COLO829 (cell line): ENCODE data around the gene SEMA6A.

Experiments
- DNase-seq: peaks from one replicate; pipeline ENCODE4 v3.0.0; 2012; ENCODE audit warnings: low spot score

Gene SEMA6A

DNA sequence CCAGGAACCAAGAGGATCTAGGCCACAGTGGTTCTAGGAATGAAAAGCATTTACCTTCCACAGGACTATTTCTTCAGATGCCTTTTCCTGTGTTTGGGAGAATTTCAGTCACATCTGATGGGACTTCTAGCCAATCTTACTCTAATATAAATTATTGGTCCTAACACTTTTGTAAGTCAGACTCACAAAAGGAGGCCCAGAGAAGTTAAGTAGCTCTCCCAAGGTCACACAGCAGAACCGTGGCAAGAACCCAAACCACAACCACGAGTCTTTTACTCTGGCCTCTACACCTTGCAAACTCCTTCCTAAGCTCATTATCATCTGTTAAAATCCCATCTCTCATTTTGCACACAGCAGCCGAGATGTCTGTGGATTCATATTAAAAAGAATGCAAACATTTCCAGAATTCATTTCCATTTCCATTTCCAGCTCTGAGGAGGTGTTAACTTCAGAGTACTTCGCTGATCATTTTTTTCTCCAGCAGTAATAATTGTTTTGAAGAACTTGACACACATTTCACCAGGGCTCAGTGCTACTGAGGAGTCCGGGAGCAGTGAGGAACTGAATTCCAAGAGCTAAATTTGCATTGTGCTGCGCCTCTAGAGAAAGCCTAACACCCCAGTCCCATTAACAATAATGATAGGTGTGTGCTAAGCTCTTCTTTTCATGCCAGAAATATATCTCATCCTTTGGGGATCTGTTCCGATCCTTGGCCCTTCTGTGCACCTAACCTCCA lies 168.1 kb downstream of the SEMA6A start:
- no peak for DNase-seq

- no peak for DNase-seq
These were observed 169.8 kb downstream of the SEMA6A start for GRCh38 chr5:116404792-116405191.

- no peak for DNase-seq
These were observed 170.6 kb downstream of the SEMA6A start for GRCh38 chr5:116404016-116404415.

GRCh38 chr5:116402235-116402634 lies 172.4 kb downstream of the SEMA6A start:
- DNase-seq: no peak

DNA sequence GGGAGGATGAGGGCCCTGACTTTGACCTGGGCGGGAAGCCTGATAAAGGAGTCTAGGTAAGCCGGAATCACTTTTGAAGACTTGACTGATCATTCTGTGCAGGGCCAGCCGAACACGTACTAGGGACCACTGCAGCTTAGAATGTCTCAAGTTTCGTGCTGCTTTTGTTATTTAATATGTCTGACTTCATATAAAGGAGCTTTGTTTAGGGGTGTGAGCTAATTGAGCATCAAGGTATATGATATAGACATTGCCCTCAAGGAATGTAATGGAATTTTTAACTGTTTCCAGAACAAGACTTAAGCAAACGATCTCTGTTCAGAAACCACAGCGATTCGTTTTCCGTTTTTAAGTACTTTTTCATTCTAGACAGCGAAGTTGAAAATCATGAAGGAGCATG lies 173.0 kb downstream of the SEMA6A start:
- DNase-seq: no peak

DNA sequence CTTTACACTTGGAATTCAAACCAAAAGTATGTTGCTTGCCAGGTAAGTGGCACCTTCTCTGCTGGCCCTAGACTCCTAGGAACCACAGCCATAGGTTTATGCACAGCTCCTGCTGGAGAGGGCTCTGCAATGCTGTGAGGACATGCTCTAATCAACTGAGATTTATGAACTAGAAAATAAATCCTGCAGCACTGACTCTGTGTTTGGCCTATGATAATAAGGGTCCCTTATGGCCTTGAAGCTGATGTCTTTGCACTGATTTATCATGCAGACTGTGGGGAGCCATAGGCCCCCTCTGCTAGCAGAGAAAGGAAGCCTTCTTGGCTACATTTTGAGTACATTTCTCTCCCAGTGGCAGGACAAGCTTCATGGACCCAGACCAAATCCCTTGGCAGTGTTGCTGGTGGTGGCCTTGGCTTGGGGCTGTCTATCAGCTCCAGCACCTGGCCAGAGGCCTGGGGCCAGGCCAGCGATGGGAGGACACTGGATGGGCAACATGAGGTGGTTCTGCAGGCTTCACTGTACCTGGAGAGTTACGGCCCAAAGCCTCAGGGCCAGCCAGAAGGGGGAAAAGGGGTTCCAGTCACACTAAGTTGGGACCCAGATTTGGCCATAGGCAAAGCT lies 178.0 kb downstream of the SEMA6A start:
- no peak for DNase-seq

GRCh38 chr5:116395631-116396203 lies 178.9 kb downstream of the SEMA6A start:
- no peak for DNase-seq

DNA sequence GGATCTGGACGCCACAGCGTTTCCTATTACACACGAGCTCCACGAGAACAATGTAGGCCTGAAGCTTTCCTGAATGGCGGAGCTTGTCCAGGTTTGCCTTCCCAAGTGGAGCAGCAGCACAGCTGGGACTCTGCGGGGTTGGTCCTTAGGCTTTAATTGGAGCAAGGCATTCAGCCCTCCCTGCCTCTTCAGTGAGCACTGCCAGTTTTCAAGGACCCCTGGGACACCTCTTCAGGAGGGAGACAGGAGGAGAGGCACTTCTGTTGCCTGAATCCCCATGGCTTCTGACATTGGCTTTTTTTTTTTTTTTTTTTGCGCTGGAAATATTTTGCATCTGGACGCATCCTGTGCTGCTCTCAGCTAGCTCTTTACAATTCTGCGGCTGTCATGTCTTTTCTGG lies 179.4 kb downstream of the SEMA6A start:
- DNase-seq: no peak

GRCh38 chr5:116394186-116394867 lies 180.3 kb downstream of the SEMA6A start:
- DNase-seq: no peak
